Measurements from ENCODE around the gene CYRIA. TPM values are rescaled to one million over a fixed set of nuclear protein-coding genes. Genes with fewer than 3 reads are reported as not detected.

CYRIA gene
- total and polyA plus RNA-seq, 10 of the 15 experiments (the other 5 are each of a cell fraction or from before 2014, with no cell fraction given), result 3.0 to 13.1 (median 8.5) TPM

DNA sequence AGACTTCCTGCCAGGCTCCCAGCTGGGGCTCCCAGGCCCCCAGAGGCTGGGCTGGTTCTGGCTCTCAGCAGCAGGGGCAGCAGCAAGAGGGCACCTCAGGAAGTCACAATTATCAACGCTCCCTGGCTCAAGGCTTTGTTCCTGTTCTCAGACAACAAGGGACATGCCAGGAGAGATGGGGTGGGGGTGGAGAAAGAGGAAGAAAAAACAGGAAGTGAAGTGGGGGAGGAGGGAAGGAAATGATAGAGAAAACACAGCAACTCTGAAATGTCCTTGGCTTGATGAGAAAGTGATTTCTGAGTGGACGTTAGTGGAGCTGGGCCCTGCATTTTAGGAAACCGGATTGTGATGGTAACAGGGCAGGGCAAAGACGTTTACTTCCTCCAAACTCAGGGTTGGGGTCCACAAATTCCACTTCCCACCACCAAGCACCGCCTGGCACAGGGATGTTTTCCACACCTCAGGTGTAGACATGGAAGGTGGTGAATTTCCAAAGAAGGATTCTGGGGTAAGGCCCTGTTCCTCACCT lies 40.4 kb downstream of the CYRIA start:
- BruUV-seq (replicated peaks), result no TSS peak
- ChIA-PET SMC1A (ENCODE audit: uncharacterized antibody, unreplicated experiment) (interaction anchor here (0.5 to 11.2 kb wide), 8 partner anchors 9 to 131 kb away, joined by 3 to 302 read pairs (median 4); partner anchors contain the start of gene CYRIA), POLR2A (interaction anchor here (1.1 to 3.1 kb wide), 5 partner anchors 11 to 39 kb away, joined by 4 to 15 read pairs (median 5); partner anchors contain the start of gene CYRIA), RAD21 (ENCODE audit: unreplicated experiment) (interaction anchor here (0.9 to 11.2 kb wide), 4 partner anchors 31 to 138 kb away, joined by 3 to 185 read pairs (median 8); no protein-coding TSS in a partner anchor), CTCF (interaction anchor here (1.0 to 10.3 kb wide), 7 partner anchors 8 to 131 kb away, joined by 3 to 83 read pairs (median 8); no protein-coding TSS in a partner anchor)
- H3K4me1 ChIP-seq (ENCODE audit: control insufficient read depth, insufficient read depth, low read length), result peaks cover 16% of the 10 kb centered on the region
- H3K9me3 ChIP-seq (replicated peaks; ENCODE audit: control insufficient read depth, insufficient read depth, low read length), result no peaks in the 10 kb centered on the region
- peak; percentile 43 for ATAC-seq
- H3K4me3 ChIP-seq, result no peak overlapping the region
- H3K36me3 ChIP-seq (ENCODE audit: control insufficient read depth in 2 of 2, insufficient read depth in 2 of 2, low read length in 1 of 2), result no peaks in the 10 kb centered on the region
- DNase-seq (ENCODE audit: low read depth, low spot score), result no peak
- H4K20me1 ChIP-seq (ENCODE audit: control insufficient read depth, insufficient read depth), result no peaks in the 10 kb centered on the region
- H3K4me2 ChIP-seq (ENCODE audit: control insufficient read depth, insufficient read depth), result peak overlapping the region; percentile 28
- peaks cover 0 to 11% of the 10 kb centered on the region in 2 experiments for H3K27me3 ChIP-seq (replicated peaks in 1 of 2; ENCODE audit: control insufficient read depth in 2 of 2, insufficient read depth in 2 of 2, low read length in 1 of 2)
- no peak overlapping the region for H3K9ac ChIP-seq (ENCODE audit: control insufficient read depth, insufficient read depth, low read length)
- H3K27ac ChIP-seq (ENCODE audit: control insufficient read depth, insufficient read depth), result no peak overlapping the region
- TF ChIP-seq ETV6 (conservative IDR thresholded peaks at IDR 0.05 in 1 of 2, IDR thresholded peaks at IDR 0.05 in 1 of 2; ENCODE audit: borderline replicate concordance in 1 of 2, low read depth in 1 of 2), result peak in 1 of 2 experiments; percentile 54; a peak in 1 of 4 replicates
- TF ChIP-seq NBN (IDR thresholded peaks at IDR 0.05), result 0 out of 2 replicates have a peak, but pooled peaks have one; percentile 36
- TF ChIP-seq, protein P1, sequence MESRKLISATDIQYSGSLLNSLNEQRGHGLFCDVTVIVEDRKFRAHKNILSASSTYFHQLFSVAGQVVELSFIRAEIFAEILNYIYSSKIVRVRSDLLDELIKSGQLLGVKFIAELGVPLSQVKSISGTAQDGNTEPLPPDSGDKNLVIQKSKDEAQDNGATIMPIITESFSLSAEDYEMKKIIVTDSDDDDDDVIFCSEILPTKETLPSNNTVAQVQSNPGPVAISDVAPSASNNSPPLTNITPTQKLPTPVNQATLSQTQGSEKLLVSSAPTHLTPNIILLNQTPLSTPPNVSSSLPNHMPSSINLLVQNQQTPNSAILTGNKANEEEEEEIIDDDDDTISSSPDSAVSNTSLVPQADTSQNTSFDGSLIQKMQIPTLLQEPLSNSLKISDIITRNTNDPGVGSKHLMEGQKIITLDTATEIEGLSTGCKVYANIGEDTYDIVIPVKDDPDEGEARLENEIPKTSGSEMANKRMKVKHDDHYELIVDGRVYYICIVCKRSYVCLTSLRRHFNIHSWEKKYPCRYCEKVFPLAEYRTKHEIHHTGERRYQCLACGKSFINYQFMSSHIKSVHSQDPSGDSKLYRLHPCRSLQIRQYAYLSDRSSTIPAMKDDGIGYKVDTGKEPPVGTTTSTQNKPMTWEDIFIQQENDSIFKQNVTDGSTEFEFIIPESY (IDR thresholded peaks at IDR 0.05), result no peak
- peak; percentile 7 to 56 for TF ChIP-seq IKZF2 (IDR thresholded peaks at IDR 0.05)
- TF ChIP-seq SPI1 (IDR thresholded peaks at IDR 0.05; ENCODE audit: borderline replicate concordance, insufficient read depth, low read depth, low read length), result peak; percentile 82
- TF ChIP-seq IKZF1 (conservative IDR thresholded peaks at IDR 0.05), result peak; percentile 57
- peak; percentile 38; the same call in 1 of the 2 replicates for TF ChIP-seq EED (IDR thresholded peaks at IDR 0.05; ENCODE audit: low read depth)
- no peak for TF ChIP-seq MYB (IDR thresholded peaks at IDR 0.05; ENCODE audit: borderline replicate concordance, low read depth, low read length)
- TF ChIP-seq HDAC2 (IDR thresholded peaks at IDR 0.05), result no peak
- WGBS (ENCODE audit: insufficient coverage, insufficient replicate concordance, low lambda C conversion rate, missing lambda C conversion rate), result 27% methylated on average over 5 of the region's 5 CpGs
- no peak overlapping the region for H2AFZ ChIP-seq (ENCODE audit: control insufficient read depth, low read depth, low read length)
- intact Hi-C loops (cut with micrococcal nuclease; ENCODE audit: unreplicated experiment) (no loop called here), in situ Hi-C loops (cut with MboI) (no loop called here)
- no peaks in the 10 kb centered on the region for H3K79me2 ChIP-seq (ENCODE audit: control insufficient read depth, insufficient read depth, low read length)
- no peak for FAIRE-seq
